WERI-Rb-1 (cell line): Measurements from ENCODE around the gene LPAR1.

Source experiments
- DNase-seq: peaks from one replicate; pipeline ENCODE4 v3.0.0-alpha.2; 2020
- H3K27ac ChIP-seq: fragments of 250-450 bp; sonication (Bioruptor Pico); 2 replicates; pipeline ENCODE4 v1.5.1; 2020; ENCODE audit warnings: mild to moderate bottlenecking, moderate library complexity
- H3K27me3 ChIP-seq: fragments of 250-450 bp; sonication (Bioruptor Pico); 2 replicates; pipeline ENCODE4 v1.5.1; 2021; ENCODE audit warnings: mild to moderate bottlenecking, low read depth, moderate library complexity; ENCODE audit not compliant: insufficient read depth, severe bottlenecking
- H3K36me3 ChIP-seq: fragments of 250-450 bp; sonication (Bioruptor Pico); 2 replicates; pipeline ENCODE4 v1.5.1; 2020; ENCODE audit warnings: mild to moderate bottlenecking, moderate library complexity
- H3K4me3 ChIP-seq: 2 replicates; pipeline ENCODE4 v1.5.1; 2011; ENCODE audit warnings: low read depth, mild to moderate bottlenecking, control low read depth, low read length
- H3K9me3 ChIP-seq: fragments of 250-450 bp; sonication (Bioruptor Pico); 2 replicates; pipeline ENCODE4 v1.5.1; 2021; ENCODE audit warnings: mild to moderate bottlenecking, moderate library complexity; ENCODE audit not compliant: severe bottlenecking
- CTCF ChIP-seq: IDR thresholded peaks from 2 replicates; pipeline ENCODE4 v1.5.1; 2011; ENCODE audit warnings: low read depth, mild to moderate bottlenecking, control low read depth, inconsistent platforms, low read length

Gene LPAR1

GRCh38 chr9:110922145-110922544, 116.1 kb downstream of the LPAR1 start:
- H3K36me3 ChIP-seq, result no peaks in the 10 kb centered on the region

GRCh38 chr9:110921705-110922104, 116.6 kb downstream of the LPAR1 start:
- no peak for DNase-seq
- Histone ChIP-seq H3K36me3 (no peaks in the 10 kb centered on the region), H3K4me3 (no peak overlapping the region), H3K9me3 (no peaks in the 10 kb centered on the region), H3K27me3 (peaks cover 62% of the 10 kb centered on the region), H3K27ac (no peak overlapping the region)
- TF ChIP-seq CTCF, result no peak

More at GRCh38 chr9:110922145-110922544, 116.1 kb downstream of the LPAR1 start:
- Histone ChIP-seq H3K9me3 (no peaks in the 10 kb centered on the region), H3K27ac (no peak overlapping the region), H3K27me3 (peaks cover 62% of the 10 kb centered on the region), H3K4me3 (no peak overlapping the region)
- DNase-seq, result no peak
- TF ChIP-seq CTCF, result no peak

- H3K4me3 ChIP-seq, result no peak overlapping the region
- no peak overlapping the region for H3K27ac ChIP-seq
- no peak for DNase-seq
Measured at GRCh38 chr9:110919609-110920008, 118.7 kb downstream of the LPAR1 start.

GRCh38 chr9:110919050-110919435, 119.2 kb downstream of the LPAR1 start:
- Histone ChIP-seq H3K27me3 (peaks cover 69% of the 10 kb centered on the region), H3K4me3 (no peak overlapping the region), H3K27ac (no peak overlapping the region), H3K36me3 (no peaks in the 10 kb centered on the region), H3K9me3 (no peaks in the 10 kb centered on the region)
- no peak for TF ChIP-seq CTCF
- no peak for DNase-seq

More at GRCh38 chr9:110919609-110920008, 118.7 kb downstream of the LPAR1 start:
- TF ChIP-seq CTCF, result no peak
- H3K36me3 ChIP-seq, result no peaks in the 10 kb centered on the region
- H3K9me3 ChIP-seq, result no peaks in the 10 kb centered on the region
- H3K27me3 ChIP-seq, result peaks cover 64% of the 10 kb centered on the region

GRCh38 chr9:110918316-110919049, 119.8 kb downstream of the LPAR1 start:
- H3K4me3 ChIP-seq, result no peak overlapping the region
- no peak overlapping the region for H3K27ac ChIP-seq
- H3K27me3 ChIP-seq, result peaks cover 75% of the 10 kb centered on the region
- DNase-seq, result no peak
- no peak for TF ChIP-seq CTCF
- H3K36me3 ChIP-seq, result no peaks in the 10 kb centered on the region
- H3K9me3 ChIP-seq, result no peaks in the 10 kb centered on the region

GRCh38 chr9:110916403-110916802, 121.9 kb downstream of the LPAR1 start:
- no peak for DNase-seq
- H3K36me3 ChIP-seq, result no peaks in the 10 kb centered on the region
- H3K27me3 ChIP-seq, result peaks cover 86% of the 10 kb centered on the region
- H3K9me3 ChIP-seq, result no peaks in the 10 kb centered on the region
- no peak overlapping the region for H3K27ac ChIP-seq
- no peak overlapping the region for H3K4me3 ChIP-seq
- TF ChIP-seq CTCF, result no peak
